Measurements from ENCODE around the gene PLA2G2A.

PLA2G2A gene

DNA sequence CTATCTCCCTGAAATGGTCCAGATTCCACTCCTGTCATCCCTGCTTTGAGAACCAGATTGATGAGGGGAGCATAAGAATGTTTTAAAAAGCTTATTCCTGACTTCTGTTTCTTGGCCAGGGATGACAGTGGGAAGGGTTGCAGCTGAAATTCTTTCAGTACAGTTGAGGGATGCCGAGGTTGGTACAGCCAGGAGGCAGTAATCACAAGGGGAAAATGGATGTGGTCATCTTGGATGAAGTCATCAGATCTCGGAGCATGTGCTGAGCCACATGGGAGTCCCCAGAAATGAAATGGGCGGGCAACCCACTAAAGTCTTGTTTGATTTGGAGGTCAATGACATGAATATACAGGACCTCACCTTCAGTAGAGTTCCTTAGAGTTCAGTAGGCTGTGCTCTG lies 37.3 kb downstream of the PLA2G2A start:
- Histone ChIP-seq H3K14ac (ENCODE audit: low read length) (no peak overlapping the region), H3K4me3 (ENCODE audit: low read length in 2 of 2) (no peak overlapping the region), H2AK5ac (ENCODE audit: low read depth, low read length) (no peak overlapping the region), H2AFZ (ENCODE audit: low read length) (no peak overlapping the region), H3K9me3 (replicated peaks in 1 of 2; ENCODE audit: control insufficient read depth in 2 of 2, insufficient read depth in 1 of 2, low read depth in 1 of 2, low read length in 2 of 2) (no peaks in the 10 kb centered on the region), H3K27ac (replicated peaks; ENCODE audit: low read length) (no peak overlapping the region), H2BK12ac (ENCODE audit: low read length) (no peak overlapping the region), H3K79me1 (ENCODE audit: low read depth, low read length) (no peaks in the 10 kb centered on the region), H2BK5ac (ENCODE audit: low read length) (no peak overlapping the region), H3K4me1 (ENCODE audit: control insufficient read depth in 2 of 2, insufficient read depth in 1 of 2, low read depth in 1 of 2, low read length in 2 of 2) (peaks cover 0 to 2% of the 10 kb centered on the region in 2 donors), H2BK15ac (ENCODE audit: low read length) (no peak overlapping the region), H3K9ac (ENCODE audit: low read depth, low read length, poor library complexity) (no peak overlapping the region), H3K4me2 (ENCODE audit: insufficient read depth, low read length, poor library complexity, severe bottlenecking) (no peak overlapping the region), H3K23ac (ENCODE audit: low read depth, low read length, poor library complexity) (no peak overlapping the region), H4K8ac (ENCODE audit: low read depth, low read length) (no peak overlapping the region), H3K27me3 (ENCODE audit: control insufficient read depth in 3 of 3, insufficient read depth in 3 of 3, low read depth in 1 of 3, low read length in 3 of 3) (no peaks in the 10 kb centered on the region), H3K18ac (ENCODE audit: low read length) (no peak overlapping the region), H2BK120ac (ENCODE audit: low read depth, low read length) (no peak overlapping the region), H3K4ac (ENCODE audit: low read length) (no peak overlapping the region), H4K91ac (ENCODE audit: low read depth, low read length, poor library complexity) (no peak overlapping the region), H3K36me3 (replicated peaks in 1 of 2; ENCODE audit: control insufficient read depth in 2 of 2, insufficient read depth in 2 of 2, low read length in 2 of 2) (no peaks in the 10 kb centered on the region)
- no peak for DNase-seq (ENCODE audit: low spot score)
- no CpG with 5 or more reads among the region's 3 CpGs for WGBS, 2 donors (ENCODE audit: extremely low coverage in 2 of 2, insufficient read length in 2 of 2, insufficient replicate concordance in 1 of 2)

DNA sequence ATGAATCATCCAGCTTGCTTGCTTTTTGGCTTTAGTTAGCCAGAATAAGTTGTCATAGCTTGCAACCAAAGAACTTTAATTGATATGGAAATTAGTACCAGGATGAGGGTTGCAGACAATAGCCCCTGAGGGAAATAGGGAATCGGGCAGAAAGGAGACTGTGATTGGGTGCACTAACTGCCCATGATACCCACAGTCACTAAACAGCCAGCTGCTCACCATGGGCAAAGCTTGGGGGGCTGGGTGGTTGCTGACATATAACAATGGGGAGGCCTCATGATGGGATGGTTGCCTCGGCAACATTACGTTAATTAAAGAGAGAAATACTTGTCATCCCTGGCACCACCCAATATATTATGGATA lies 38.2 kb downstream of the PLA2G2A start:
- Histone ChIP-seq H4K91ac (ENCODE audit: low read depth, low read length, poor library complexity) (no peak overlapping the region), H3K4ac (ENCODE audit: low read length) (no peak overlapping the region), H3K4me3 (ENCODE audit: low read length in 2 of 2) (no peak overlapping the region), H3K4me1 (ENCODE audit: control insufficient read depth in 2 of 2, insufficient read depth in 1 of 2, low read depth in 1 of 2, low read length in 2 of 2) (peaks cover 0 to 2% of the 10 kb centered on the region in 2 donors), H4K8ac (ENCODE audit: low read depth, low read length) (no peak overlapping the region), H2BK15ac (ENCODE audit: low read length) (no peak overlapping the region), H3K9ac (ENCODE audit: low read depth, low read length, poor library complexity) (no peak overlapping the region), H3K14ac (ENCODE audit: low read length) (no peak overlapping the region), H3K27me3 (ENCODE audit: control insufficient read depth in 3 of 3, insufficient read depth in 3 of 3, low read depth in 1 of 3, low read length in 3 of 3) (no peaks in the 10 kb centered on the region), H3K18ac (ENCODE audit: low read length) (no peak overlapping the region), H3K9me3 (replicated peaks in 1 of 2; ENCODE audit: control insufficient read depth in 2 of 2, insufficient read depth in 1 of 2, low read depth in 1 of 2, low read length in 2 of 2) (no peaks in the 10 kb centered on the region), H2BK5ac (ENCODE audit: low read length) (no peak overlapping the region), H3K79me1 (ENCODE audit: low read depth, low read length) (no peaks in the 10 kb centered on the region), H2BK120ac (ENCODE audit: low read depth, low read length) (no peak overlapping the region), H2AK5ac (ENCODE audit: low read depth, low read length) (no peak overlapping the region), H3K23ac (ENCODE audit: low read depth, low read length, poor library complexity) (no peak overlapping the region), H3K4me2 (ENCODE audit: insufficient read depth, low read length, poor library complexity, severe bottlenecking) (no peak overlapping the region), H3K36me3 (replicated peaks in 1 of 2; ENCODE audit: control insufficient read depth in 2 of 2, insufficient read depth in 2 of 2, low read length in 2 of 2) (no peaks in the 10 kb centered on the region), H2BK12ac (ENCODE audit: low read length) (no peak overlapping the region), H3K27ac (replicated peaks; ENCODE audit: low read length) (no peak overlapping the region), H2AFZ (ENCODE audit: low read length) (no peak overlapping the region)
- no CpG with 5 or more reads among the region's 3 CpGs for WGBS, 2 donors (ENCODE audit: extremely low coverage in 2 of 2, insufficient read length in 2 of 2, insufficient replicate concordance in 1 of 2)
- DNase-seq (ENCODE audit: low spot score) = no peak

DNA sequence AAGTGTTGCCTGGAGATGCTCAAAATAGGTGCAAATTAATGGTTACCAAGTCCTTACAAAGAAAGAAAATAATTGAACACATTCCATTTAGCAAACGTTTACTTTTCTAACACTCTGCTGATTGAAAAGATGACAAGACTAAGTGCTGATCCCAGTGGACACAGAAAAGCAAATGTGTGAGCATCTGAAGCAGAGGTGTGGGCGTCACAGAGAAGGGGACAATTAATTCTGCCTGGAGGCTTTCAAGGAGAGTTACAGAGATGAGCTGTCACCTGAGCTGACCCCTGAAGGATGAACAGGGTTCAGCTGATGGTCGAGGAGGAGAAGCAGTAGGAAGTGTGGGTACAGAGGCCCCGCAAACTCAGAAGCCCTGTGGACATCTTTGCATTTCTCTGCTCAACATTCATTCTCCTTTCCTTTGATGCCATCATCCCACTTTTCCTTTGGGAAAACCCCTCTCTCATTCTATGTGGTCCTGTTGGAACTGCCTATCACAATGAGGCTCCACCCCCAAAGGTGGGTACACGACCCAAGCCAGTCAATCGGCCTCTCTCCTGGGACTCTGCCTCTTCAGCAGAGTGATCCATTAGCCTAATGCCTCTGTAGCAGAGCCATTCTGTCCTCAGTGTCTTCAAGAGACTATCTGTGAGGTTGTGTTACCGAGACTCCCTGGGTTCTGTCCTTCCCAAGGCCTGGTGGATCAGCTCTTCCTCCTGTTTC lies 38.8 kb downstream of the PLA2G2A start:
- DNase-seq (ENCODE audit: low spot score) = no peak
- H3K27ac ChIP-seq (replicated peaks; ENCODE audit: low read length) = no peak overlapping the region

DNA sequence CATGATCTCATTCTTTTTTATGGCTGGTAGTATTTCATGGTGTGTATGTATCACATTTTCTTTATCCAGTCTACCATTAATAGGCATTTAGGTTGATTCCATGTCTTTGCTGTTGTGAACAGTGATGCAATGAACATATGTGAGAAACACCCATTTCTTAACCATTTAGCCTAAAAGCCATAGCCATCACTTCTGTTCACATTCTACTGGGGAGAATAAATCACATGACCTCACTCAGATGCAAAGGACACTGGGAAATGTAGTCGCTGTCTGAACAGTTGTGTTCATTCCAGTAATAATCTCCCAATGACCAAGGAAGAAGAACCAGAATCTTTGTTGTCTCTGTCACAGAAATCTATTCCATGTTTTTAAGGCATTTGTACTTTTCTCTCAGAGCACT lies 40.9 kb downstream of the PLA2G2A start:
- WGBS, 2 donors (ENCODE audit: extremely low coverage in 2 of 2, insufficient read length in 2 of 2, insufficient replicate concordance in 1 of 2) = no CpG with 5 or more reads among the region's 1 CpG
- Histone ChIP-seq H2BK120ac (ENCODE audit: low read depth, low read length) (no peak overlapping the region), H3K23ac (ENCODE audit: low read depth, low read length, poor library complexity) (no peak overlapping the region), H3K4me2 (ENCODE audit: insufficient read depth, low read length, poor library complexity, severe bottlenecking) (no peak overlapping the region), H3K4ac (ENCODE audit: low read length) (no peak overlapping the region), H3K79me1 (ENCODE audit: low read depth, low read length) (no peaks in the 10 kb centered on the region), H3K18ac (ENCODE audit: low read length) (no peak overlapping the region), H2BK5ac (ENCODE audit: low read length) (no peak overlapping the region), H2AK5ac (ENCODE audit: low read depth, low read length) (no peak overlapping the region), H3K14ac (ENCODE audit: low read length) (no peak overlapping the region), H3K9ac (ENCODE audit: low read depth, low read length, poor library complexity) (no peak overlapping the region), H3K27me3 (ENCODE audit: control insufficient read depth in 3 of 3, insufficient read depth in 3 of 3, low read depth in 1 of 3, low read length in 3 of 3) (no peaks in the 10 kb centered on the region), H2AFZ (ENCODE audit: low read length) (no peak overlapping the region), H3K36me3 (replicated peaks in 1 of 2; ENCODE audit: control insufficient read depth in 2 of 2, insufficient read depth in 2 of 2, low read length in 2 of 2) (no peaks in the 10 kb centered on the region), H2BK12ac (ENCODE audit: low read length) (no peak overlapping the region), H3K9me3 (replicated peaks in 1 of 2; ENCODE audit: control insufficient read depth in 2 of 2, insufficient read depth in 1 of 2, low read depth in 1 of 2, low read length in 2 of 2) (no peaks in the 10 kb centered on the region), H4K8ac (ENCODE audit: low read depth, low read length) (no peak overlapping the region), H2BK15ac (ENCODE audit: low read length) (no peak overlapping the region), H4K91ac (ENCODE audit: low read depth, low read length, poor library complexity) (no peak overlapping the region), H3K27ac (replicated peaks; ENCODE audit: low read length) (no peak overlapping the region), H3K4me3 (ENCODE audit: low read length in 2 of 2) (no peak overlapping the region), H3K4me1 (ENCODE audit: control insufficient read depth in 2 of 2, insufficient read depth in 1 of 2, low read depth in 1 of 2, low read length in 2 of 2) (peaks cover 0 to 2% of the 10 kb centered on the region in 2 donors)
- no peak for DNase-seq (ENCODE audit: low spot score)

More for the DNA sequence above, 38.8 kb downstream of the PLA2G2A start:
- H2BK15ac ChIP-seq (ENCODE audit: low read length) = no peak overlapping the region
- no peak overlapping the region for H2AFZ ChIP-seq (ENCODE audit: low read length)
- no peak overlapping the region for H3K18ac ChIP-seq (ENCODE audit: low read length)
- H2AK5ac ChIP-seq (ENCODE audit: low read depth, low read length) = no peak overlapping the region
- no peak overlapping the region for H3K4me2 ChIP-seq (ENCODE audit: insufficient read depth, low read length, poor library complexity, severe bottlenecking)
- H2BK12ac ChIP-seq (ENCODE audit: low read length) = no peak overlapping the region
- no peaks in the 10 kb centered on the region for H3K27me3 ChIP-seq (ENCODE audit: control insufficient read depth in 3 of 3, insufficient read depth in 3 of 3, low read depth in 1 of 3, low read length in 3 of 3)
- H3K36me3 ChIP-seq (replicated peaks in 1 of 2; ENCODE audit: control insufficient read depth in 2 of 2, insufficient read depth in 2 of 2, low read length in 2 of 2) = no peaks in the 10 kb centered on the region
- no peak overlapping the region for H3K14ac ChIP-seq (ENCODE audit: low read length)
- H4K91ac ChIP-seq (ENCODE audit: low read depth, low read length, poor library complexity) = no peak overlapping the region
- no peak overlapping the region for H4K8ac ChIP-seq (ENCODE audit: low read depth, low read length)
- no CpG with 5 or more reads among the region's 7 CpGs for WGBS, 2 donors (ENCODE audit: extremely low coverage in 2 of 2, insufficient read length in 2 of 2, insufficient replicate concordance in 1 of 2)
- no peaks in the 10 kb centered on the region for H3K79me1 ChIP-seq (ENCODE audit: low read depth, low read length)
- H3K4me3 ChIP-seq (ENCODE audit: low read length in 2 of 2) = no peak overlapping the region
- no peak overlapping the region for H3K9ac ChIP-seq (ENCODE audit: low read depth, low read length, poor library complexity)
- H3K4me1 ChIP-seq (ENCODE audit: control insufficient read depth in 2 of 2, insufficient read depth in 1 of 2, low read depth in 1 of 2, low read length in 2 of 2) = peaks cover 0 to 2% of the 10 kb centered on the region in 2 donors
- no peak overlapping the region for H2BK120ac ChIP-seq (ENCODE audit: low read depth, low read length)
- H2BK5ac ChIP-seq (ENCODE audit: low read length) = no peak overlapping the region
- no peak overlapping the region for H3K23ac ChIP-seq (ENCODE audit: low read depth, low read length, poor library complexity)
- H3K9me3 ChIP-seq (replicated peaks in 1 of 2; ENCODE audit: control insufficient read depth in 2 of 2, insufficient read depth in 1 of 2, low read depth in 1 of 2, low read length in 2 of 2) = no peaks in the 10 kb centered on the region
- no peak overlapping the region for H3K4ac ChIP-seq (ENCODE audit: low read length)
